NCI-H460 (cell line): ENCODE measurements around the gene CHCHD1. TPM values are rescaled to one million over a fixed set of nuclear protein-coding genes. Genes with fewer than 3 reads are reported as not detected.
"Not testable (repeated sequence)": the region's sequence is repeated elsewhere in the genome, so short reads cannot be mapped to it uniquely, and the experiment has no call there.

Experiments
- DNase-seq: peaks from one replicate; pipeline ENCODE4 v3.0.0-alpha.2; 2016; ENCODE audit warnings: low read depth; ENCODE audit errors: extremely low read depth
- total RNA-seq: library from RNA; depleted of rRNA; stranded (reverse); fragments of >200 nt; shearing (Covaris generic); gene quantifications from 2 replicates; pipeline ENCODE4 v1.2.3, GENCODE V29; 2014

CHCHD1 gene
- total RNA-seq, 1 experiment from 2014 or later, result 60.7 TPM

DNA sequence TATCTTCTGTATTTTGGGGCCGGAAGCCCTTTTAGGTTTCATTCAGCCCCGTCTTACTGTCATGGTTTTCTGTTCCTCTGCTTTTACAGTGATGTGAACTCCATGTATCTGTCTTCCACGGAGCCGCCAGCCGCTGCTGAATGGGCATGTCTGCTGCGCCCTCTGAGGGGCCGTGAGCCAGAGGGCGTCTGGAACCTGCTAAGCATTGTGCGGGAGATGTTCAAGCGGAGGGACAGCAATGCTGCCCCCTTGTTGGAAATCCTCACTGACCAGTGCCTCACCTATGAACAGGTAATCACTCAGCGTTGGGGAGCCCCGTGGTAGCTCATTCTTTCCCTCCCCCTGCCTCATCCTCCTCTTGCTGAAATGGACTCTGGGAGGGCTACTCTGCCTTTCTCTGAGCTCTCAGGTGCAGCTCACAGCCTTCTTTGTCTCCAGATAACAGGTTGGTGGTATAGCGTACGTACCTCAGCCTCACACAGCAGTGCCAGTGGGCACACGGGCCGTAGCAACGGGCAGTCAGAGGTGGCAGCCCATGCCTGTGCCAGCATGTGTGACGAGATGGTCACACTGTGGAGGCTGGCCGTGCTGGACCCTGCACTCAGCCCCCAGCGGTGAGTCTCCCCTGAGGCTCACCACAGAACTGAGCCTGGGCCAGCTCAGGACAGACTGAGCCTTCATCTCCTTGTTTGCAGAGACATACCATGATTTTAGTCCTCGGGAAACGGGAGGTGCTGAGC lies 9.2 kb downstream of the CHCHD1 start:
- DNase-seq, result no peak

DNA sequence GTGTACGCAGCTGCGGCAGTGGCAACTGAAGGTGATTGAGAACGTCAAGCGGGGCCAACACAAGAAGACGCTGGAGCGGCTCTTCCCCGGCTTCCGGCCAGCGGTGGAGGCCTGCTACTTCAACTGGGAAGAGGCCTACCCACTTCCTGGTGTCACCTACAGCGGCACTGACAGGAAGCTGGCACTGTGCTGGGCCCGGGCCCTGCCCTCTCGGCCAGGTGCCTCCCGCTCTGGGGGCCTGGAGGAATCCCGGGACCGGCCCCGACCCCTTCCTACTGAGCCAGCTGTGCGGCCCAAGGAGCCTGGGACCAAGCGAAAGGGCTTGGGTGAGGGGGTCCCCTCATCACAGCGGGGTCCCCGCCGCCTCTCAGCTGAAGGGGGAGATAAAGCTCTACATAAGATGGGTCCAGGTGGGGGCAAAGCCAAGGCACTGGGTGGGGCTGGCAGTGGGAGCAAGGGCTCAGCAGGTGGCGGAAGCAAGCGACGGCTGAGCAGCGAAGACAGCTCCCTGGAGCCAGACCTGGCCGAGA lies 10.1 kb downstream of the CHCHD1 start:
- no peak for DNase-seq

DNA sequence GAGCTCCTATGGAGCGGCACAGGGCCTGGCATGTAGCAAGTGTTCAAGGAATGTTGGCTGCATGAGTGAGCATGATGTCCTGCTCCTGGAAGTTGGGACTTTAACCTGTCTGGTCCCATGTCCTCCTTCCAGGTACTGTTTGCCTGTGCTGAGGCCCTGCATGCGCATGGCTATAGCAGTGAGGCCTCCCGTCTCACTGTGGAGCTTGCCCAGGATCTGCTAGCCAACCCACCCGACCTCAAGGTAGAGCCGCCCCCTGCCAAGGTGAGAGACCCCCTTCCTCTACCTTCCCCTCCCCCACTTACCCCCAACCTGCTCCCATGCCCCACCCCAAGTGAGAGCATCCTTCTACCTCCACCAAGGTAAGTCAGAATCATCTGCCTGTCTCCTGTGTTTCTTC lies 11.6 kb downstream of the CHCHD1 start:
- no peak for DNase-seq

DNA sequence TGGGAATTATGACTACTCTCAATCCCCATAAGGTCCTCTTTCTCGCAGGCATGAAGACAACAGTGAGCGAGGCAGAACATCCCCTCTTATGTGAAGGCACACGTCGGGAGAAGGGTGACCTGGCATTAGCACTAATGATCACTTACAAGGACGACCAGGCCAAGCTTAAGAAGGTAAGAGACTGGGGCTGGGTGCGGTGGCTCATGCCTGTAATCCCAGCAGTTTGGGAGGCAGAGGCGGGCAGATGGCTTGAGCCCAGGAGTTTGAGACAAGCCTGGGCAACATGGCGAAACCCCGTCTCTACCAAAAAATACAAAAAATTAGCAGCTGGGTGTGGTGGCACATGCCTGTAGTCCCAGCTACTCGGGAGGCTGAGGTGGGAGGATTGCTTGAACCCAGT lies 13.6 kb downstream of the CHCHD1 start:
- not testable (repeated sequence) for DNase-seq

DNA sequence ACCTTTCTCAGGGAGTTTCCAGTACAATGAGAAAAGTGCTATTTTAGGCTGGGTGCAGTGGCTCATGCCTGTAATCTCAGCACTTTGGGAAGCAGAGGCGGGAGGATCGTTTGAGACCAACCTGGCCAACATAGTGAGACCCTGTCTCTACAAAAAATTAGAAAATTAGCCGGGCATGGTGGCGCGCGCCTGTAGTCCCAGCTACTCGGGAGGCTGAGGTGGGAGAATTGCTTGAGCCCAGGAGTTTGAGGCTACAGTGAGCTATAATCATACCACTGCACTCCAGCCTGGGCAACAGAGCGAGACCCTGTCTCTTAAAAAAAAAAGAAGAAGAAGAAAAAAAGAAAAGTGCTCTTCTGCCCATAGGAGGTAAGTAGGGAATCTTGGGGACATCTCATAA lies 14.2 kb downstream of the CHCHD1 start:
- DNase-seq, result not testable (repeated sequence)

DNA sequence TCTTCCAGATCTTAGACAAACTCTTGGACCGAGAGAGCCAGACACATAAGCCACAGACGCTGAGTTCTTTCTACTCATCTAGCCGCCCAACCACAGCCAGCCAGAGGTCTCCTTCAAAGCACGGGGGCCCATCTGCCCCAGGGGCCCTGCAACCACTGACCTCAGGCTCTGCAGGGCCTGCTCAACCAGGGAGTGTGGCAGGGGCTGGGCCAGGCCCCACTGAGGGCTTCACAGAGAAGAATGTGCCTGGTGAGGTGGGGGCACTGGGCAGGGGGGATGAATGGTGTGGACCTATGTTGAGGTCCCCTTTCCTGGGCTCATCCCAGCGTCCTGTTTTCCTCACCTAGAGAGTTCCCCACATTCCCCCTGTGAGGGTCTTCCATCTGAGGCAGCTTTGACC lies 14.9 kb downstream of the CHCHD1 start:
- DNase-seq, result no peak

DNA sequence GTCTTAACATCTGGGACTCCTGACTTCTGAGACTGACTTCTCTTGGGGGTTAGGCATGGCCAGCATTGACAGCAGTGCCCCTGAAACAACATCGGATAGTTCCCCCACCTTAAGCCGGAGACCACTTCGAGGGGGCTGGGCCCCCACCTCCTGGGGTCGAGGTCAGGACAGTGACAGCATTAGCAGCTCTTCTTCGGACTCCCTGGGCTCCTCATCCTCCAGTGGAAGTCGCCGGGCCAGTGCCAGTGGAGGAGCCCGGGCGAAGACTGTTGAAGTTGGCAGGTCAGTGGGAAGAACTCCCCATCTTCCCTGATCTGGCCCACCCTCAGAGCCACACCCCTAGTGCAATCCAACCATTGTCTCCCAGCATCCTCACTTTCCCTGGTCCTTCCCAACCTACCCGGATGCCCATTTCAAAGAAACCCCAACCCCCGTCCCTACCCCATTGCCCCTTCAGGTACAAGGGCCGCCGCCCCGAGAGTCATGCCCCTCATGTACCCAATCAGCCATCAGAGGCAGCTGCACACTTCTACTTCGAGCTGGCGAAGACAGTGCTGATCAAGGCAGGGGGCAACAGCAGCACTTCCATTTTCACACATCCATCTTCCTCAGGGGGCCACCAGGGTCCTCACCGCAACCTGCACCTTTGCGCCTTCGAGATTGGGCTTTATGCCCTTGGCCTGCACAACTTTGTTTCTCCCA lies 15.6 kb downstream of the CHCHD1 start:
- no peak for DNase-seq

DNA sequence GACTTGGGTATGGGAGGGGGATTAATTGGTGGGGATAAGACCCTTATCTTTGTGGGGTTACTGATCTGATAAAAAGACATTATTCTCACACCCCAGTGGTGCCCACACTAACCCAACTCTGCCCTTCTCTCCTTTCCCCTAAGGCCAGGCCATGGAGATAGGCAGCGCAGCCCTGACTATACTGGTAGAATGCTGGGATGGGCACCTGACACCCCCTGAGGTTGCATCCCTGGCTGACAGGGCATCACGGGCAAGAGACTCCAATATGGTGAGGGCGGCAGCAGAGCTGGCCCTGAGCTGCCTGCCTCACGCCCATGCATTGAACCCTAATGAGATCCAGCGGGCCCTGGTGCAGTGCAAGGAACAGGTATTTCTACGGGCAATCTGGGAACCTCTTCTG lies 16.2 kb downstream of the CHCHD1 start:
- DNase-seq, result no peak

DNA sequence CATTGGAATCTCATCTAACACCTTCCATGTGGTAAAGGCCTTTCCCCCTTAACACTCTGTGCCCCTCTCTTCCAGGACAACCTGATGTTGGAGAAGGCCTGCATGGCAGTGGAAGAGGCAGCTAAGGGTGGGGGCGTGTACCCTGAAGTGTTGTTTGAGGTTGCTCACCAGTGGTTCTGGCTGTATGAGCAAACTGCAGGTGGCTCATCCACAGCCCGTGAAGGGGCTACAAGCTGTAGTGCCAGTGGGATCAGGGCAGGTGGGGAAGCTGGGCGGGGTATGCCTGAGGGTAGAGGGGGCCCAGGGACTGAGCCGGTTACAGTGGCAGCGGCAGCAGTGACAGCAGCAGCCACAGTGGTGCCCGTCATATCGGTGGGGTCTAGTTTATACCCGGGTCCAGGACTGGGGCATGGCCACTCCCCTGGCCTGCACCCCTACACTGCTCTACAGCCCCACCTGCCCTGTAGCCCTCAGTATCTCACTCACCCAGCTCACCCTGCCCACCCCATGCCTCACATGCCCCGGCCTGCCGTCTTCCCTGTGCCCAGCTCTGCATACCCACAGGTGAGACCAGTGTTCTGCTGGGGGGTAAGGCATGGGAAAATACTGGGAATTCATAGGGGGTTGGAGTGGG lies 17.2 kb downstream of the CHCHD1 start:
- no peak for DNase-seq

DNA sequence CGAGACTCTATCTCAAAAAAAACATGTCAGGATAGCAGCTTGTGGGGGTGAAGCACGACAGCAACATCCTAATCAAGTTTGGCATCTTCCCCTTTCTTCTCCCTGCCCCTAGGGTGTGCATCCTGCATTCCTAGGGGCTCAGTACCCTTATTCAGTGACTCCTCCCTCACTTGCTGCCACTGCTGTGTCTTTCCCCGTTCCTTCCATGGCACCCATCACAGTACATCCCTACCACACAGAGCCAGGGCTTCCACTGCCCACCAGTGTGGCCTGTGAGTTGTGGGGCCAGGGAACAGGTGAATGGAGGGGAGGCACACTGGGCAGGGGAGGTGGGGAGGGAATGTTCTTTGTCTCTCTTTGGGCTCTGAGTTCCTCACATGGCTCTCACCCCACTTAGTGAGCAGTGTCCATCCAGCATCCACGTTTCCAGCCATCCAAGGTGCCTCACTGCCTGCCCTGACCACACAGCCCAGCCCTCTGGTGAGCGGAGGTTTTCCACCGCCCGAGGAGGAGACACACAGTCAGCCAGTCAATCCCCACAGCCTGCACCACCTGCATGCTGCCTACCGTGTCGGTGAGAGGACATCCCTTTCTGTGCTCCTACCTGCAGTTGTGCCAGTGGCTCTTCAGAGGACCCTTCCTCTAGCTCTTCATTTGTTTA lies 18.2 kb downstream of the CHCHD1 start:
- no peak for DNase-seq

DNA sequence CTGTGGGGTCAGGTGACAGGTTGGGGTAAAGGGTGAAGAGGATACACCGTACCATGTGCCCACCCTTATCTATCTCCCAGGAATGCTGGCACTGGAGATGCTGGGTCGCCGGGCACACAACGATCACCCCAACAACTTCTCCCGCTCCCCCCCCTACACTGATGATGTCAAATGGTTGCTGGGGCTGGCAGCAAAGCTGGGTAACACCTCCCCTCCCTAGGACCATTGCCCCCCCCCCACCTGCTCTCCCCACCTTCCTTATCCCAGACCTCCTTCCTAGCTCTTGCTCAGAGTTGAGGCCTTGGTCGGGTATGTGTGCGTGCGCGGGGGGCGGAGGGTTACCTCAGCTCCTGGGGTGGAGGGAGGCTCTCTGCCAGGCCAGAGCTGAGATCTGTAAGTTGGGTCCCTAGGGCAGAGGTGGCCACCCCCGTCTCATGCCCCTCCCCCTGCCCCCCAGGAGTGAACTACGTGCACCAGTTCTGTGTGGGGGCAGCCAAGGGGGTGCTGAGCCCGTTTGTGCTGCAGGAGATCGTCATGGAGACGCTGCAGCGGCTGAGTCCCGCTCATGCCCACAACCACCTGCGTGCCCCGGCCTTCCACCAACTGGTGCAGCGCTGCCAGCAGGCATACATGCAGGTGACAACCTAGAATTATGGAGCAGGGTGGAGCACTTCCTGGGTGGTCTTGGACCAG lies 18.9 kb downstream of the CHCHD1 start:
- no peak for DNase-seq

DNA sequence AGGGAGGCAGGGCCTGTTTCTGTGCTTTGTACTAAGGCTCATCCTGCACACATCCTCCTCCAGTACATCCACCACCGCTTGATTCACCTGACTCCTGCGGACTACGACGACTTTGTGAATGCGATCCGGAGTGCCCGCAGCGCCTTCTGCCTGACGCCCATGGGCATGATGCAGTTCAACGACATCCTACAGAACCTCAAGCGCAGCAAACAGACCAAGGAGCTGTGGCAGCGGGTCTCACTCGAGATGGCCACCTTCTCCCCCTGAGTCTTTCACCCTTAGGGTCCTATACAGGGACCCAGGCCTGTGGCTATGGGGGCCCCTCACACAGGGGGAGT lies 19.4 kb downstream of the CHCHD1 start:
- DNase-seq, result no peak

DNA sequence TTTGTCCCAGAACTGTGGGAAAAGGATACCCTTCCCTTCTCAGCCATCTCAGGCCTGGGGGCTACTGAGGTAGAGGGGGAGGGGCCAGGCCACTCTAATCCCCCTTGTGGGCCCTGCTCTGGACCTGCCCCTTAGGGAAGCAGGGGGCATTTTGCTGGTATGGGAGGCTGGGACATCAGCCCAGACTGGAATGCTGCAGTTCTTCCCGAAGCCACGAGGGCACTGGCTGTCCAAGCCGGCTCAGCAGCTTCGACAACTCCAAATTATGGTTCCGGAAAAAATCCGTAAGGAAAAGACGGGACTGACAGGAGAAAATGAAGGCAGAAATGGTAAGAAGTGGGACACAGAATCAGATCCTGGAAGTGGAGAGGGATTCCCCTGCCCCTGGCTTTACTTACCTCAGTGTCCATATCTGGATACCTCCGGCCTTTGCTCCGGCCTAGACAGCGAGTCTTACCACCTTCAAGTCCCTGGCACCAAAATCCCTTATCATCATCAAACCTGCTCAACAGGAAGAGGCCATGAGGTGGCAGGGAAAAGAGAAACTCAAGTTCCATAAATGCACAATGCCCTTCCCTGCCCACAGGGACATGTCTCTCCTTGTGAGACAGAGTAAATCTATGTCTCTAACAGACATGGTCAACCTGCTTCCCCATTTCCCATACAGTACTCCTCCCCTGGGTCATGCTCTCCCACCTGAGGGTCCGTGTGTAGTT lies 20.6 kb downstream of the CHCHD1 start:
- no peak for DNase-seq

DNA sequence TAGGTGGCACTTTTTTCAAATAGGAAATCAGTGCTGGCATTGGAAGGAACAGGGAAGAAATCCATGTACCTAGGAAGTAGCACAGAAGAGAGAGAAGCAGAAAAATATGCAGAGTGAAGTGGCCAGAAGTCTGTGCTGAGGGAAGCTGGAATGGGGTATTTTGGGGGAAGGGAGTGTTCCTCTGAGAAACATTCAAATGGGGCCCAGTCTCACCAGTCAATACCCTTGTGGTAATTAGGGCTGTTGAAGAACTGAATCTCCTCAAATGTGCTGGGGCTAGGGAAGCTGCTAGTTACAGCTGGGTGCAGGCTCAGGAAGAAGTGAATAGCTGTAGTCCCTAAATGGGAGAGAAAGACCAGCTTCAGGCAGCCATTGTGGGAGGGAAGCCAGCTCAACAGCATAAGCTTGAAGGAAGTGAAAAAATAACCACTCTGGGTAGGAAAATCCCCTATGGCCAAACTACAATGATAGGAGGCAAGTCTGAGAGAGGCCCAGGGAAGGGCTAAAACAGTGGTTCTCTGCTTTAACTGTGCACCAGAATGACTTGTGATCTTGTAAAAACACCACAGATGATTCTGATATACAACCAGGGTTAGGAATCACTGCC lies 21.9 kb downstream of the CHCHD1 start:
- no peak for DNase-seq

DNA sequence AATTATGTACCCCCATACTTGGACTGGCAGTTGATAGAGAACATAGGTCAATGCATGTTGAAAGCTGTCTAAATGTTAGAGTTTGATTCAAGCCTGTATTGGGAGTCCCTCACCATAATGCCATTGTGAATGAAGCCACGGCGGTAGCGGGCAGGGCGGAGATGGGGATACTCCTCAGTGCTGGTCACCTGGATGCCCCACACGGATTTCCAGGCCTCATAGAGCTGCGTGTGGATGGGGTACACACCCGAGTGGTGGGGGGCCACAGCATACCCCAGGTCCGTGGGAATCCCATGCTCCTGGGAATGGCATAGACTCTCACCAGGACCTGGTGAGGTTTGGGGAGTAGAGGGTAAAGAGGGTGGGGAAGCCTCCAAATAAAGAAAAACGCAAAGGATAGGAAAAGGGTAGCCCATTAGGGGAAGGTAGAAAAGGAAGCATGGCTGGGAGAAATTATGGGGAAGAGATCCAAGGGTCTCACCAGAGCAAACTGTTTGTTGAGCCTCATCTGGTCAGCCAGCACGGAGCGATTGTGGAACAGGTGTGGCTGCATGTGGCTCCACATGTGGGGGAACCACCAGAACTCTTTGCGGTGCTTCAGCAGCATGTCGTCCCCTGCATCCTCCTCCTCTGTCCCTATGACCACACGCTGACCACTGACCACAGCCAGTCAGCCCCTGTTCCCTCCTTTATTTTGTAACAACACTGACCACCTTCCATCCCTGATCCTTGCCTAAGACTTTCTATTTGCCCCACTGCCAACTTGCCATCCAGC lies 24.5 kb downstream of the CHCHD1 start:
- no peak for DNase-seq

DNA sequence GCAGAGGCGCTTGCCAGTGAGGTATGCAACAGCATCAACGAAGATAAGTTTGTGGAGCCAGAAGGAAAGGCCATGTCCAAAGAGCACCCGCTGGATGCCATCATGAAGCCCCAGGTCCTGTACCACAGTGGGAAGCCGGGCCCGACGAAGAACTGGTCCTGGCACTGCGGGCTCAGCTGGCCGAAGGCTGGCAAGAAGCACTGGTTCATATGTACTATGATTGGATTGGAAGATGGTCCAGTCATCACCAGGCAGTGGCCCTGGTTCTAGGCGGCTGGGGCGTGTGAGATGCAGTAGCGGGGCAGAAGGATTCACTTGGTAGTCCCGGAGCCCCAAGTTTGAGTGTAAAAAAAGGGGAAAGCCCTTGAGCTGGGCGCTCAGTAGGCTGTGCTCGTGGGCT lies 25.6 kb downstream of the CHCHD1 start:
- no peak for DNase-seq

DNA sequence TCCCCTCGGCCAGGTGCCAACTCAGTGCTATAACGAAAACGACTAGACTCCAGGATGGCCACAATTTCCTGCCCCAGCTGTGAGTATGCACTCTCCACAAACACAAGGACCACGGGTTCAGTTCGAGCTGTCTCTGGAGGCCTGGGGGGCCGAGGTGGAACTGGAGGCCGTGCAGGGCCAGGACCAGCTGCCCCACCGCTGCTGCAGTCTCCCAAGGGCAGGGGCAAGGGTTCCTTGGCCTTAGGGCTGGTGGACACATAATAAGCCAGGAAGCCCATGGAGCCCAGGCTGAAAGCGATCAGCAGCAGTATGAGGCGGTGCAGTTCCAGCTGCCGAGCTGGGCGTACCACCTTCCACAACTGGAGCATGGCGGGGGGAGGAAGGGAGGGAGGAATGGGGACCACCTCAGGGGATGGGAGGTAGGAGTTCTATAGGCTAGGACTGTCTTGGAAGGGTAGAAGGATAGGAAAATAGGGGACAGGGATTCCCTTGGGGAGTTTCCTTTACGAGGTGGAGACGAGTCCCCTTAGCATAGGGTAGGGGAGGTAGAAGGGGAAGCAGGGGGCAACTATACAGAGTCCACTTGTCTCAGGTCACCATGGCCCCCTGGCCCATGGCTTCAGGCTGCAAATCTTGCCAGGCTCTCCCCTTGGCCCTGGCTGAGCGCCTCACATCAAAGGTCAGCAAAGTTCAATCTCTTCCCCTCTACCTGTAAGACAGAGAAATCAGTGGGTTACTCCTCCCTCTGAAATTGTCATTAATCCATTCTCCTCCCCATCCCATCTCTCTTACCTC lies 26.4 kb downstream of the CHCHD1 start:
- DNase-seq, result no peak
